Immature natural killer cell (primary cell): ENCODE measurements around the gene DEFB132. TPM values are rescaled to one million over a fixed set of nuclear protein-coding genes. Genes with fewer than 3 reads are reported as not detected.

ENCODE experiments used
- DNase-seq, 3 donors: peaks; one replicate each; pipeline ENCODE4 v3.0.0; 2022; ENCODE audit warnings: mixed read lengths in 1 of 3
- H3K27ac Mint-ChIP-seq, 6 donors: one replicate each; pipeline ENCODE4 v1.8.0; 2020; ENCODE audit warnings: mixed read lengths in 6 of 6, mild to moderate bottlenecking in 5 of 6, inconsistent platforms in 4 of 6, moderate library complexity in 3 of 6
- H3K27me3 Mint-ChIP-seq, 3 donors: one replicate each; pipeline ENCODE4 v1.8.0; 2020 to 2021; ENCODE audit warnings: low read depth in 3 of 3, mild to moderate bottlenecking in 3 of 3, mixed read lengths in 3 of 3, moderate library complexity in 3 of 3, inconsistent platforms in 1 of 3
- H3K36me3 Mint-ChIP-seq, 3 donors: one replicate each; pipeline ENCODE4 v1.8.0; 2020; ENCODE audit warnings: mixed read lengths in 3 of 3, inconsistent platforms in 2 of 3, mild to moderate bottlenecking in 2 of 3
- H3K4me1 Mint-ChIP-seq, 2 donors: one replicate each; pipeline ENCODE4 v1.8.0; 2020; ENCODE audit warnings: inconsistent platforms in 2 of 2, mild to moderate bottlenecking in 2 of 2, mixed read lengths in 2 of 2, moderate library complexity in 1 of 2
- H3K4me3 Mint-ChIP-seq, 5 donors: one replicate each; pipeline ENCODE4 v1.8.0; 2020; ENCODE audit warnings: mild to moderate bottlenecking in 5 of 5, mixed read lengths in 5 of 5, inconsistent platforms in 3 of 5, moderate library complexity in 3 of 5
- H3K9me3 Mint-ChIP-seq, 6 donors: one replicate each; pipeline ENCODE4 v1.8.0; 2020; ENCODE audit warnings: mild to moderate bottlenecking in 6 of 6, mixed read lengths in 6 of 6, inconsistent platforms in 4 of 6, moderate library complexity in 3 of 6
- polyA plus RNA-seq, 3 donors: library from polyadenylated mRNA; unstranded; fragments of 300-500 nt; fragmentation: Illumina TruSeq; gene quantifications; one replicate each; pipeline ENCODE4 v1.2.3, GENCODE V29; 2021

The DEFB132 gene
- polyA plus RNA-seq, 3 donors from 2014 or later = not detected

- Mint-ChIP-seq H3K27ac (no peak overlapping the region), H3K9me3 (no peaks in the 10 kb centered on the region), H3K27me3 (peaks cover 0 to 2% (median 1%) of the 10 kb centered on the region in 3 donors), H3K4me3 (no peak overlapping the region), H3K36me3 (peaks cover 0 to 8% (median 5%) of the 10 kb centered on the region in 3 donors), H3K4me1 (peaks cover 0 to 3% of the 10 kb centered on the region in 2 donors)
- DNase-seq = no peak
These were observed 16.4 kb downstream of the DEFB132 start for GRCh38 chr20:273884-274283.

DNA sequence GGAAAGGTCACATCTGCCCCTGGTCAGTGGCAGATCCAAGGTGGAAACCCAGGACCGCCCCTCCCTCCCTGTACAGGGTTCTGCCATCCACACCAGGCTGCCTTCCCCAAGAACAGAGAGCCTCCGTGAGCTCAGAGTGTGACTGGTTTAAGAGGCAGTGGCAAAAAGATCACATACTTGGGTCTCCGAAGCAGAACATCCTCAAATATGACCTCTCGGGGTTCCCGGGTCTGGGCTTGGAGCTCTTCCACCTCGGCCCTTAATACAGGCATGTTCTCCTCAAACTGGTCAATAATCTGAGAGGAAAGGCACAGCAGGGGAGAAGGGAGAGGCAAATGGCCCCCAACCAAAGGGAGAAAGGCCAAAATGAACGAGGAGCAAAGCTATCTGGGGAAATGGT is 18.3 kb downstream of the DEFB132 start:
- no peaks in the 10 kb centered on the region for H3K9me3 Mint-ChIP-seq
- H3K4me1 Mint-ChIP-seq = peaks cover 0 to 3% of the 10 kb centered on the region in 2 donors
- H3K27me3 Mint-ChIP-seq = peaks cover 0 to 2% (median 1%) of the 10 kb centered on the region in 3 donors
- H3K4me3 Mint-ChIP-seq = no peak overlapping the region
- no peak for DNase-seq
- H3K27ac Mint-ChIP-seq = no peak overlapping the region
- peaks cover 0 to 8% (median 5%) of the 10 kb centered on the region in 3 donors for H3K36me3 Mint-ChIP-seq

DNA sequence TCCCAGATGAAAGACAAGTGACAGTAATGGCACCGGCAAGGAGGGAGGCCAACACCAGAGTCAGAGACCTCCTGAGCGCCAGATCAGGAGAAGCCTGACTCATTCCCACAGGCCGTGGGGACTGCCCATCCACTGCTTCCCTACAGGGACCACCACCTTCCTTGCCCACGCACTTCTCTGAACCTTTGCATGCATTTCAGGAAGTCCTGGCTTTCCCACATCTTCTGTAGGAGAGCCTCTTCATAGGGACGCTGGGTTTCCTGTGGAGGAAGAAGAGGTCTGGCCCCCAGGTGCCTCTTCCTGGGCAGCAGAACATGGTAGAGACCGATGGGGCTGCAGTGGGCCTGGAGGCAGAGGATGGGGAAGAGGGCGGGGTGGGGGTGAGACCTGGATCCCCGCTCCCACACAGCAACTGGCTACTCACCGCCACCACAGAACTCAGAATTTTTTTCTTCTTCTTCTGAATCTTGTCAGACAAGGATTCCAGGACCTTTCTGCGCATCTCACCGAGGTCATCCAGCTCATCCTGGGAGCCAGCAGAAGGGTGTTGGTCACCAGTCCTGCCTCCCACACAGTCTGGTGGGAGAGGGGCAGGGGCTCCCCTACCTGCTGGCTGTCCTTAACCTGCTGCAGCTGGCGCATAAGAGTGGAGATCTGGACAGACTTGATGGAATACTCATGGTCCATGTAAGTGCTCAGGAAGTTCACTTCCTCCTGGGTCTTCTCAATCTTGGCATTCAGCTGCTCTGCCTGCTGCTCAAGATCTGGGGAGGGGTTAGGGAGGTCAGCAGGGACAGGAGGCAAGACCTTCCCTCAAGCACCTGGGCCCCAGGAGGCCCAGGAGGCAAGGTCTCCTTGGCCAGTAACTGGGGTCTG is 19.3 kb downstream of the DEFB132 start:
- Mint-ChIP-seq H3K9me3 (no peaks in the 10 kb centered on the region), H3K27me3 (peaks cover 0 to 2% (median 1%) of the 10 kb centered on the region in 3 donors), H3K4me3 (no peak overlapping the region), H3K36me3 (peaks cover 0 to 9% (median 8%) of the 10 kb centered on the region in 3 donors), H3K27ac (no peak overlapping the region), H3K4me1 (peaks cover 0 to 3% of the 10 kb centered on the region in 2 donors)
- DNase-seq = no peak

GRCh38 chr20:277496-277781 is 19.9 kb downstream of the DEFB132 start:
- DNase-seq = no peak
- no peak overlapping the region for H3K4me3 Mint-ChIP-seq
- peaks cover 0 to 3% of the 10 kb centered on the region in 2 donors for H3K4me1 Mint-ChIP-seq
- peaks cover 0 to 3% (median 1%) of the 10 kb centered on the region in 3 donors for H3K27me3 Mint-ChIP-seq
- H3K9me3 Mint-ChIP-seq = no peaks in the 10 kb centered on the region
- H3K36me3 Mint-ChIP-seq = peaks cover 0 to 11% (median 8%) of the 10 kb centered on the region in 3 donors
- H3K27ac Mint-ChIP-seq = no peak overlapping the region

DNA sequence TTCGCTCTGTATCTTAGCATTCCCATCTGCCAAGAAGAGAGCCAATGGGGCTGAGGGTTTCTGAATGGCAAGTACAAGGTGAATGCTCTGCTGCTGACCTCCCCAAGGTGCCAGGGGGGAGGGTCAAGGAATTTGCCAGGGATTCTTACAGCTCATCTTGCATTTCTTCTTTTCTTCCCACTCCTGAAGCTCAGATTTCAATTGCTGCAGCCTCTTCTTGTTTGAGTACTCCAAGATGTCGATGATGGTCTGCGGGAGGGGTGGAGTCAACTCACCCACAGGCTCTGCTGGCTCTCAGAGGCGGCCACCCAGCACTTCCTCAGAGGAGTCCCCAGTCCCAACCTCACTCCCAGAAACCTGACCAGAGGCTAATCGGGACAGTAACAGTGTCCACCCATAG is 20.7 kb downstream of the DEFB132 start:
- H3K9me3 Mint-ChIP-seq = no peaks in the 10 kb centered on the region
- no peak overlapping the region for H3K27ac Mint-ChIP-seq
- peaks cover 0 to 11% (median 8%) of the 10 kb centered on the region in 3 donors for H3K36me3 Mint-ChIP-seq
- peaks cover 0 to 3% of the 10 kb centered on the region in 2 donors for H3K4me1 Mint-ChIP-seq
- no peak for DNase-seq
- H3K27me3 Mint-ChIP-seq = peaks cover 0 to 1% (median 0%) of the 10 kb centered on the region in 3 donors
- H3K4me3 Mint-ChIP-seq = no peak overlapping the region

DNA sequence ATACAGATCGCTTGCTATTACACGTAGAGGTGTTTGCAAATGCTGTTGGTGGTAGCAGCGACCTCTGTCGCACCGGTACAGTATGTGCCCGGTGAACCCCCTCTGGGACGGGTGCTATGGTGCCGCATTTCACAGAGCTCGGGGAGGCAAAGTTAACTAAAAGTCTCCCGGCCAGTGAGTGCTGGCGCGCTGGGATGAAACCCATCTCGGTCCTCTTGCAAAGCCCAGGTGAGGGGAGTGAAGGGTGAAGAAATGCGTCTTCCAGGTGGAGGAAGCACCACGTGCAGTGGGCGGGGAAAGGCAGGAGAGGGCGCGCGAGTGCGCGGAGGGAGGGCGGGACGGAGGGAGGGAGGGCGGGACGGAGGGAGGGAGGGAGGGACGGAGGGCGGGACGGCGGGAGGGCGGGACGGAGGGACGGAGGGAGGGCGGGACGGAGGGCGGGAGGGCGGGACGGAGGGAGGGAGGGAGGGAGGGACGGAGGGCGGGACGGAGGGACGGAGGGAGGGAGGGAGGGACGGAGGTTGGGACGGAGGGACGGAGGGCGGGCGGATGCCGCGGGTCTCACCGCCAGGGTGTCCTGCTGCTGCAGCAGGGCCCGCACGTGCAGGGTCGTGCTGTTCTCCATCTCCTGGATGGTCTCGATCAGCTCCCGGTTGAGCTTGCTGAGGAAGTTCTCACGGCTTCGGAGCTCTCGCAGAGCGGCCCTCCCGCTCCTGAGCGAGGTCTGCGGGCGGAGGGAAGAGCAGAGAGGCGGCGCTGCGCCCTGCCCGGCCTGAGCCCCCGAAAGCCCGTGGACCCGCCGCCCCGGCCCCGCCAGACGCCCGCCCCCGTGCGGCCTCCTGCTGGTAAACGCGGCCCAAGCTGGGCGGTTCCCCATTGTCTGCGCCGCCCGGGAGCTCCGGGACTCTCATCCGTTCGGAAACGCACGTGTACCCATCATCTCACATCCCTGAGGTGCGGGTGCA is 21.4 kb downstream of the DEFB132 start:
- H3K9me3 Mint-ChIP-seq = no peaks in the 10 kb centered on the region
- H3K36me3 Mint-ChIP-seq = peaks cover 0 to 16% (median 8%) of the 10 kb centered on the region in 3 donors
- DNase-seq = no peak
- H3K4me1 Mint-ChIP-seq = peaks cover 0 to 3% of the 10 kb centered on the region in 2 donors
- peak overlapping the region in 1 of 5 donors; percentile 57 for H3K4me3 Mint-ChIP-seq
- H3K27me3 Mint-ChIP-seq = peaks cover 0 to 1% (median 0%) of the 10 kb centered on the region in 3 donors
- peak overlapping the region in 1 of 6 donors; percentile 61 for H3K27ac Mint-ChIP-seq

DNA sequence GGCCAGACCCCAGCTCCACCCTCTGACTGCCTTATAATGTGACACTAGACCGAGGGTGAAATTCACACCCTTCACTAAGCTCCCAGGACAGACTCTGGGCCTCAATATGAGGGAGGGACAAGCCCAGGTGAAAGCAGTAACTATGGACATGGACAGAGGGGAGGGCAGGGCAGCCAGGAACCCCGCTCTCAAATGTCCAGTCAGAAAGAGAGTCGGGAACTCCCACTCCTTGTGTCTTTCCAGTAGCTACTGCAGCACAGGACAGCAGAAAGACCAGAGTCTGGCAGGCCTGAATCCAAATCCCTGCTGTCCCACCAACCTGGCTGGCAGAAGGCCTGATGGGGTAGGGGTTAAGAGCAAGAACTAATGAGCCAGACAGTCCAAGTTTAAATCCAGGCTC is 26.6 kb downstream of the DEFB132 start:
- Mint-ChIP-seq H3K27me3 (peaks cover 0 to 1% (median 0%) of the 10 kb centered on the region in 3 donors), H3K4me3 (no peak overlapping the region), H3K9me3 (no peaks in the 10 kb centered on the region), H3K4me1 (no peaks in the 10 kb centered on the region), H3K36me3 (peaks cover 0 to 11% (median 4%) of the 10 kb centered on the region in 3 donors), H3K27ac (no peak overlapping the region)
- DNase-seq = no peak

- Mint-ChIP-seq H3K9me3 (no peaks in the 10 kb centered on the region), H3K36me3 (peaks cover 0 to 7% (median 4%) of the 10 kb centered on the region in 3 donors), H3K4me3 (no peak overlapping the region), H3K4me1 (no peaks in the 10 kb centered on the region), H3K27ac (no peak overlapping the region), H3K27me3 (peaks cover 0 to 1% (median 0%) of the 10 kb centered on the region in 3 donors)
- DNase-seq = no peak
These were observed 29.0 kb downstream of the DEFB132 start for GRCh38 chr20:286508-286907.

- H3K4me1 Mint-ChIP-seq = no peaks in the 10 kb centered on the region
- H3K36me3 Mint-ChIP-seq = peaks cover 0 to 4% (median 0%) of the 10 kb centered on the region in 3 donors
- DNase-seq = no peak
- H3K27ac Mint-ChIP-seq = peak overlapping the region in 2 of 6 donors; percentile 79 to 86
- peak overlapping the region in 1 of 5 donors; percentile 2 for H3K4me3 Mint-ChIP-seq
- H3K27me3 Mint-ChIP-seq = peaks cover 0 to 4% (median 3%) of the 10 kb centered on the region in 3 donors
- no peaks in the 10 kb centered on the region for H3K9me3 Mint-ChIP-seq
These were observed 31.6 kb downstream of the DEFB132 start for GRCh38 chr20:288956-289692.

- Mint-ChIP-seq H3K4me1 (no peaks in the 10 kb centered on the region), H3K27me3 (peaks cover 0 to 4% (median 3%) of the 10 kb centered on the region in 3 donors), H3K4me3 (no peak overlapping the region), H3K9me3 (no peaks in the 10 kb centered on the region), H3K36me3 (peaks cover 0 to 4% (median 0%) of the 10 kb centered on the region in 3 donors), H3K27ac (peak overlapping the region in 3 of 6 donors; percentile 69 to 86 (median 79))
- DNase-seq = no peak
These were observed 32.2 kb downstream of the DEFB132 start for GRCh38 chr20:289693-290083.

DNA sequence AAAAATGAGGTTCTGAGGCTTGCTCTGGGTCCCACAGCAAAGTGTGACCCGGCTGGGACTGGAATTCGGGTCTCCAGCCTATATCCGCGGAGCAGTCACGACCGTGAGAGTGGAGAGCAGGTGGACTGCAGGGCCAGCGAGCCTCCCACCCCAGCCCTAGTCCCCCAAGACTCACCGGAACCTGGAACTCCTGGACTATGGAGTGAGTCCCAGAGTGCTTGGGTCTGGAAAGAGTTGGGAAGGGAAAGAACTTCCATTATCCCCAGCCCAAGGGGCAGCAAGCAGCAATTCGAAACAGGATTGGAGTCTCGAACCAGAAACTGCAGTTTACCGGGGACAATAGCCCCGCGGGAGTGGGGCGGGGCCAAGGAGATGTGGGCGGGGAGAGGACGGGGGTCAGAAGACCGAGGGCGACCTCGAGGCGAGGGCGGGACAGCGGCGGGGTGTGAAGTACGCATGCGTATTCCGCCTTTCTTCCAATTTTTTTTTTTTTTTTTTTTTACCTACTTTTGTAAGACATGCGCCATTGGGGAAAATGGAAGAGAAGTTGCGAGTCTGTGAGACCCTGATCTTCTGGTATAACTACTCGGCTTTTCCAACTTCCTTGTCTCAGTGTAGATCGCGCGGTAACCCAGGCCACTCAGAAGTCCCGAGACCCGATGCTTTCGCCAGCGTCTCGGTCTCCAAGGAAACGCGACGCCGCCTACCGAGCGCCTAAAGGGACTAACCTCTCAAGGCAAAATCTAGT is 32.7 kb downstream of the DEFB132 start, which contains the start of gene C20orf96:
TSS of gene C20orf96 (minus strand) at position 667 of the 748 bp plus-strand sequence. CDS start at position 527, 140 bp downstream.
- Mint-ChIP-seq H3K27ac (peak within 1 kb of the TSS in 3 of 6 donors; percentile 69 to 86 (median 79)), H3K9me3 (no peaks in the 10 kb centered on the region), H3K27me3 (peaks cover 0 to 4% (median 3%) of the 10 kb centered on the region in 3 donors), H3K36me3 (peaks cover 0 to 4% (median 0%) of the 10 kb centered on the region in 3 donors), H3K4me1 (no peaks in the 10 kb centered on the region), H3K4me3 (no peak within 1 kb of the TSS)
- peak; percentile 82 to 86 (median 85) for DNase-seq

- no peaks in the 10 kb centered on the region for H3K36me3 Mint-ChIP-seq
- peak overlapping the region in 1 of 5 donors; percentile 7 for H3K4me3 Mint-ChIP-seq
- DNase-seq = no peak
- peaks cover 14 to 23% (median 22%) of the 10 kb centered on the region in 3 donors for H3K27me3 Mint-ChIP-seq
- H3K27ac Mint-ChIP-seq = no peak overlapping the region
- H3K4me1 Mint-ChIP-seq = peaks cover 33 to 36% of the 10 kb centered on the region in 2 donors
- peaks cover 0 to 2% (median 0%) of the 10 kb centered on the region in 6 donors for H3K9me3 Mint-ChIP-seq
These were observed 37.1 kb downstream of the DEFB132 start for GRCh38 chr20:294602-295001.
